GM10248 (cell line): ENCODE data around the gene LYRM2.

Experiments
- CTCF ChIA-PET: fragments of 300-600 bp; sonication (Branson Sonifier 250); formaldehyde crosslinking; extraction: SDS; loops from one replicate; lab custom pipeline; 2021; ENCODE audit warnings: antibody characterized with exemption; lab: Yijun Ruan, JAX
- POLR2A ChIA-PET: fragments of 350-650 bp; sonication (Branson Sonifier 250); formaldehyde crosslinking; extraction: SDS; loops from one replicate; lab custom pipeline; 2020; ENCODE audit warnings: antibody characterized with exemption; lab: Yijun Ruan, JAX
- DNase-seq: peaks from one replicate; pipeline ENCODE4 v3.0.0; 2012; ENCODE audit errors: extremely low spot score
- CTCF ChIP-seq: IDR thresholded peaks from 2 replicates; pipeline ENCODE4 v1.5.1; 2012; ENCODE audit warnings: mild to moderate bottlenecking, low read depth; ENCODE audit errors: extremely low read depth, missing control alignments, control extremely low read depth

Gene LYRM2

DNA sequence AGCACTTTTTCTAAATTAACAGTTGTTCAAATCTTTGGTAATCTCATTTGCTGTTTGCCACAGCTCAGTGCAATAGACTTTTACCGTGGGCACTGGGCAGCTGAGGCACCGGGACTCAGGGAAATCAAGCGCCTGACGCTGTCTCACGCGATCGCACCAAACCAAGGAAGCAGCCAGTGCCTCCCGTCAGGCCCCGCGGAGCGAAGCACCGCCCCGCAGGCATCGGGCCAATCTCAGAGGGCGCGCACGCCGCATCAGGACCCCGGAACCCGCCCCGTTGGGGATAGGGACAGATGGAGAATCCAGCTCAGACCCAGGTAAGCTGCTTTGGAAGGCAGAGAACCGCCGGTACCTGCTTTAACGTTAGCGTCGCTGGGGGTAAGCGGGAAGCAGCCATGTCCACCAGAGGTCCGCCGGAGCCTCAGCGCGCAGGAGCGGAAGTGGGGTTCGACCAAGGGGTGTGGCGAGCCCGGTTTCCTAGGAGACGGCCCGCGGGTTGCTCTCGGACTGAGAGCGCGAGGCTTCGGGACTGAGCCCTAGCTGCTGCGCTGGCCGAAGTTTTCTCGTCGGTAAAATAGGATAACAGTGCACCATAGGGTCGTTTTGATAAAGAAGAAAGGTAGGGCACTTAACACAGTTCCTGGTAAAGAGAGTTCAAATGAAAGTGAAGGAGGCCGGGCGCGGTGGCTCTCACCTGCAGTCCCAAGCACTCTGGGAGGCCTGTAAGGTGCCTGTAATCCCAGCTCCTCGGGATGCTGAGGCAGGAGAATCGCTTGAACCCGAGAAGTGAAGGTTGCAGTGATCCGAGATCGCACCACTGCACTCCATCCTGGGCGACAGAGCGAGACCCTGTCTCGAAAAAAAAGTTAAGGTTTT is at the start of gene LYRM2:
LYRM2 (minus strand) TSS at position 428 of the 876 bp plus-strand sequence; CDS start at position 397, 31 bp downstream.
- ChIA-PET CTCF (interaction anchor here (0.7 to 2.9 kb wide), 12 partner anchors 10 to 272 kb away, joined by 3 to 15 read pairs (median 4); no protein-coding TSS in a partner anchor), POLR2A (no interaction called here)
- TF ChIP-seq CTCF: no peak
- peak; percentile 94 for DNase-seq

- TF ChIP-seq CTCF: no peak
- no peak for DNase-seq
- POLR2A ChIA-PET: no interaction called here
- CTCF ChIA-PET: interaction anchor here (1.3 kb wide), 1 partner anchor 791 kb away, joined by 3 read pairs; no protein-coding TSS in a partner anchor
Measured at GRCh38 chr6:89688328-89688727, 49.8 kb upstream of the LYRM2 start.

GRCh38 chr6:89685311-89685710 is 46.8 kb upstream of the LYRM2 start:
- no peak for DNase-seq
- ChIA-PET POLR2A (no interaction called here), CTCF (interaction anchor here (1.5 kb wide), 1 partner anchor 24 kb away, joined by 3 read pairs; no protein-coding TSS in a partner anchor)
- TF ChIP-seq CTCF: no peak

DNA sequence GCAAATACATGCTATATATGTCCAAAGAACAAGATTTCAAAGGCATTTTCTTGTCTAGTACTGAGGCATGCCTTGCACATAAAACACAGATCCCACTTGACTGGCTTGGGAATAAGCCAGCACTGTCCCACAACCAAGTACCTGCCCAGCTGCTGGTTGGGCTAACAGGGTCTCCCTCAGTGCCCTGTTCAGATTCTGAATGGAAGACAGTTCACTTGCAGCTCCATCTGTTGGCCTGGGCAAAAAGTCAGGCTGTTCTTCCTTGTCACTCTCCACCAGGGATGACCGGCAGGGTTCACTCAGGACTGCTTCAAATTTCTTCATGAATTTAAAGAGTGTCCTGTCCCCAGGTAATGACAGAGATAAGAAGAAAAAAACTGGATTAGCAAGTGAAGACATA is 44.4 kb upstream of the LYRM2 start:
- POLR2A ChIA-PET: no interaction called here
- no peak for TF ChIP-seq CTCF
- CTCF ChIA-PET: no interaction called here
- no peak for DNase-seq

- ChIA-PET POLR2A (no interaction called here), CTCF (interaction anchor here (1.1 to 1.5 kb wide), 3 partner anchors 9 to 25 kb away, joined by 3 read pairs; no protein-coding TSS in a partner anchor)
- DNase-seq: no peak
- no peak for TF ChIP-seq CTCF
Measured at GRCh38 chr6:89681983-89682564, 43.5 kb upstream of the LYRM2 start.

- ChIA-PET POLR2A (no interaction called here), CTCF (no interaction called here)
- TF ChIP-seq CTCF: no peak
- DNase-seq: no peak
Measured at GRCh38 chr6:89680551-89680950, 42.0 kb upstream of the LYRM2 start.
